Testis (tissue), 2 donors: ENCODE data around the gene E2F3.

Experiments used
- POLR2A ChIP-seq: fragments of 450-650 bp; IDR thresholded peaks from one replicate; pipeline ENCODE4 v1.6.1; 2017; ENCODE audit warnings: antibody characterized with exemption, mild to moderate bottlenecking, moderate library complexity
- TF ChIP-seq, protein P1 (sequence below), 3 experiments: fragments of 450-650 bp in 2 of 3; fragments of 200-600 bp in 1 of 3; sonication (generic) in 1 of 3; IDR thresholded peaks; one replicate each; pipeline ENCODE4 v1.5.1; 2016 to 2019; ENCODE audit warnings: antibody characterized with exemption in 3 of 3, mild to moderate bottlenecking in 2 of 3, moderate library complexity in 1 of 3

DNA sequence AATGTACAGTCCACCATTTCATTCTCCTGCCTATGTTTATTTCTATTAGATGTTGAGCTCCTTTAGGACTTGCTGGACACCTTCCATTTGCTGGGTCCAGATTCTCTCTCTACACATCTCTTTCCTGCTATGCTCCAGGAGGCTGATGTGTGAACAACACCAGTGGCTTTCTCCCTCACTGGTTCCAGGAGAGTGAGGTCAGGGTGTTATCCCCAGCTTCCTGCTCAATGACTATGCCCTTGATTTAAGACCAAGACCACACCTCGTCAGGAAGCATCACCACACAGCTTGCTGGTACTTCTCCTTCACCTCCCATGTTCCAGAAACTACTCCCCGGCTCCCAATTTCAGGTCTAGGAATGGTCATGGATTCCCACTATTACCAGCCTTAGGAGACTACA lies 31.3 kb upstream of the E2F3 start:
- TF ChIP-seq POLR2A = no peak
- TF ChIP-seq, protein P1, sequence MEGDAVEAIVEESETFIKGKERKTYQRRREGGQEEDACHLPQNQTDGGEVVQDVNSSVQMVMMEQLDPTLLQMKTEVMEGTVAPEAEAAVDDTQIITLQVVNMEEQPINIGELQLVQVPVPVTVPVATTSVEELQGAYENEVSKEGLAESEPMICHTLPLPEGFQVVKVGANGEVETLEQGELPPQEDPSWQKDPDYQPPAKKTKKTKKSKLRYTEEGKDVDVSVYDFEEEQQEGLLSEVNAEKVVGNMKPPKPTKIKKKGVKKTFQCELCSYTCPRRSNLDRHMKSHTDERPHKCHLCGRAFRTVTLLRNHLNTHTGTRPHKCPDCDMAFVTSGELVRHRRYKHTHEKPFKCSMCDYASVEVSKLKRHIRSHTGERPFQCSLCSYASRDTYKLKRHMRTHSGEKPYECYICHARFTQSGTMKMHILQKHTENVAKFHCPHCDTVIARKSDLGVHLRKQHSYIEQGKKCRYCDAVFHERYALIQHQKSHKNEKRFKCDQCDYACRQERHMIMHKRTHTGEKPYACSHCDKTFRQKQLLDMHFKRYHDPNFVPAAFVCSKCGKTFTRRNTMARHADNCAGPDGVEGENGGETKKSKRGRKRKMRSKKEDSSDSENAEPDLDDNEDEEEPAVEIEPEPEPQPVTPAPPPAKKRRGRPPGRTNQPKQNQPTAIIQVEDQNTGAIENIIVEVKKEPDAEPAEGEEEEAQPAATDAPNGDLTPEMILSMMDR (IDR thresholded peaks at IDR 0.05) = no peak
